ENCODE results near the gene CA10.
A peak's percentile ranks its signal among the peaks of the same experiment; 100 is the strongest.

Gene CA10

DNA sequence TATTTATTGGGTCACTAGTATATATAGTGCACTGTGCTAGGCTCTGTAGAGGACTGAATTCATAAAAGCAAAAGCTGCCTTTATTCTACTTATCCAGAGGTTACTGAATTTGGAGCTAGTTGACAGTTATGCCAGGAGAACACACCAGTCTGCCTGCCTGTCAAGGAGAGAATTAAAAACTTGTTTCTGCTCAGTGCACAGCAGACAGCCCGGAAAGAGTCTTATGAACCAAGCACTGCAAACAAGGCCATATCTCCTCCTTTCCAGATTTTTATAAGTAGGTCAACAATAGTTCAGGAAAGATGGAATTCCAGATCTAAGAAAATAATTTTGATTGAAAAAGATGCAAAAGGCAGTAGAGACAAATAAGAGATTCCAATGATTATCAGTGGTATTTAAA is 267.8 kb downstream of the CA10 start:
- TF ChIP-seq, protein P1, sequence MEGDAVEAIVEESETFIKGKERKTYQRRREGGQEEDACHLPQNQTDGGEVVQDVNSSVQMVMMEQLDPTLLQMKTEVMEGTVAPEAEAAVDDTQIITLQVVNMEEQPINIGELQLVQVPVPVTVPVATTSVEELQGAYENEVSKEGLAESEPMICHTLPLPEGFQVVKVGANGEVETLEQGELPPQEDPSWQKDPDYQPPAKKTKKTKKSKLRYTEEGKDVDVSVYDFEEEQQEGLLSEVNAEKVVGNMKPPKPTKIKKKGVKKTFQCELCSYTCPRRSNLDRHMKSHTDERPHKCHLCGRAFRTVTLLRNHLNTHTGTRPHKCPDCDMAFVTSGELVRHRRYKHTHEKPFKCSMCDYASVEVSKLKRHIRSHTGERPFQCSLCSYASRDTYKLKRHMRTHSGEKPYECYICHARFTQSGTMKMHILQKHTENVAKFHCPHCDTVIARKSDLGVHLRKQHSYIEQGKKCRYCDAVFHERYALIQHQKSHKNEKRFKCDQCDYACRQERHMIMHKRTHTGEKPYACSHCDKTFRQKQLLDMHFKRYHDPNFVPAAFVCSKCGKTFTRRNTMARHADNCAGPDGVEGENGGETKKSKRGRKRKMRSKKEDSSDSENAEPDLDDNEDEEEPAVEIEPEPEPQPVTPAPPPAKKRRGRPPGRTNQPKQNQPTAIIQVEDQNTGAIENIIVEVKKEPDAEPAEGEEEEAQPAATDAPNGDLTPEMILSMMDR (conservative IDR thresholded peaks at IDR 0.05): no peak
- no peak overlapping the region for H3K27ac ChIP-seq

DNA sequence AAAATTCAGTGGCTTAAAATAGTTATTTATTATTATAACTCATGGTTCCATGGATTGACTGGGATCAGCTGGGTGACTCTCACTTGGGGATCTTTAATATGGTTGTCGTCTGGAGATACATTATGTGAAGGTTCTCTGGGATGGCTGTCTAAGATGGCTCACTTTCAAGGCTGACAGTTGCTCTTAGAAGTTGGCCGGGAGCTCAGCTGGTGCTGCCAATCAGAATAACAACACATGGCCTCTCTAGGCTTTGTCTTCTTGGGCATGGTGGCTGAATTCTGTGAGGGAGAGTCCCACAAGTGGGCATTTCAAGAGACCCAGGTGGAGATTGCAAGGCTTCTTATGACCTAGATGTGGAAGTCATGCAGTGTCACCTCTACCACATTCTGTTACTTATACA is 269.7 kb downstream of the CA10 start:
- TF ChIP-seq, protein P1 (conservative IDR thresholded peaks at IDR 0.05): no peak

DNA sequence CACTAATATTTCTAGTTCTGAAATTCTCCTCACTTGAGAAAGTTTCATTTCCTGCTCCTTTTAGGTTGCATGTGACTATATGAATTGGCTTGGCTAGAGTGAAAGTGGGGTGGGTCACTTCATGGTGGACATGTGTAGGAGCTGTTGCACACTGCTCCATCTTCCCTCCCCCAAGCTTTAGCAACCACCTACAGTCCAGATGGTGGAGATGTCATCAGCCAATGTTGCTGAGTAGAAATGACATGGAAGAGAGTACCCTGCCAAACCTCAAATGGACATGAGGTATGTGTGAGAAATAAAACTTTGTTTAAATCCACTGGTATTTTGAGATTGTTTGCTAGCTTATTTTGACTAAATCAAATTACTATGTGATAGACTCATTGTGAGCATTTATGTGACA is 281.5 kb downstream of the CA10 start:
- TF ChIP-seq, protein P1 (conservative IDR thresholded peaks at IDR 0.05): no peak
- no peak overlapping the region for H3K27ac ChIP-seq

More for the DNA sequence above, 269.7 kb downstream of the CA10 start:
- H3K27ac ChIP-seq: no peak overlapping the region

DNA sequence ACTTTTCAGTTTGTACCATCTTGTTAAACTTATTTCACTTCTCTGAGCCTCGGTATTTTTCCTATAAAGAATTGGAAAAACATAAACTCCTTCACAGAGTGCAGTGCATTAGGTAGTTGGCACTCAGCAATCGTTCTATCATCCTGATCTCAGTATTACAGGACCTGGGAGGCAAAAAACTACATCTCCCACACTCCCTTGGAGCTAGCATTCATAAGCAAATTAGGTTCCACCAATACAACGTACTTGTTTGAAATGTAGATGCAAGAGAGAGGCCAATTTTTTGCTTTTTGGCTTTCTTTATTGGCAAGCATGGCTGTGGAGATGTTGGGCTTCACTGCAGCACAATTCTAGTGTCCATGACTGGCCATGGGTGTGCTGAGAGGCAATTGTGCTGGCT is 285.2 kb downstream of the CA10 start:
- no peak overlapping the region for H3K27ac ChIP-seq
- TF ChIP-seq, protein P1 (conservative IDR thresholded peaks at IDR 0.05): no peak

DNA sequence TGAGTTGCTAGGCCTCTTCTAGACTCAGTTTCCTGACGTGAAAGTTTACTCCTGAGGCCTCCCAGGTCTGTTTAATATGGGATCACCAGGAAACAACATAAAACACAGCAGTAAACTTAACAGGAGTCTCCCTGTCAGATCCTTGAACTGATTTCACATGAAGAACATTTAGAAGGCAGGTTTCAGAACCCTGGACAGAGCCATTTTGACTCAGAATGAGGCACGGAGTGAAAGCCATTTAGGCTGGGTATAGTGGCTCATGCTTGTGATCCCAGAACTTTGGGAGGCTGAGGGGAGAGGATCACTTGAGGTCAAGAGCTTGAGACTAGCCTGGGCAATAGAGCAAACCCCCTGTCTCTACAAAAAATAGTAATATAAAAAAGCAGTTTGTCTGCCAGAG is 289.1 kb downstream of the CA10 start:
- H3K27ac ChIP-seq: no peak overlapping the region
- TF ChIP-seq, protein P1 (conservative IDR thresholded peaks at IDR 0.05): no peak

DNA sequence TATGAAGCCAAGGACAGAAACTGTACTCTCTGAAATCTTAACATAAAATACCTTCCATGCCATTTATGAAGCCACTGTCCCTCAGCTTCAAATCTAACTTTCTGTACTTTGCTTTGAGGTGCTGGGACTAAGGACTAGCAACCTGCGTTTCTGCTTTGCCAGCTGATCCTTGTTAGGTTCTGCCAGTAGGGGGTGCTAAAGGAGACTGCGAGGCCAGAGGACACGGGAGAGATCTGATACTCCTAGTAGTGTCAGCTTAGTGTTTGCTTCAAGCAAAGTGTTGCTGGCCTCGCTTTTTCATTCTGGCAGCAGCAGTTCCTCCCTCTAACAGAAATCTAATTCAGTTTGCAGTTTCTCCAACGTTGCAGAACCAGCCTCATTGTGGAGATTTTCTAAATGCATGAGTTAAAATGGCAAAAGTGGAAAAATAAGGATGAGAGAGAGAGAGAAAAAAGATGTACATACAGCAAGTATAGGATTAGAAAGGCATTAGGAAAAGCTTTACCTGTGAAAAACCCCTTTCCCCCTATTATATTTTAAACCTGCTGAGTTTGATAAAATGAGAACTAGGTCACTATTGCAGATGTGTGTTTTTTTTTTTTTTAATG is 297.5 kb downstream of the CA10 start:
- no peak overlapping the region for H3K27ac ChIP-seq
- TF ChIP-seq, protein P1 (conservative IDR thresholded peaks at IDR 0.05): peak; percentile 90

DNA sequence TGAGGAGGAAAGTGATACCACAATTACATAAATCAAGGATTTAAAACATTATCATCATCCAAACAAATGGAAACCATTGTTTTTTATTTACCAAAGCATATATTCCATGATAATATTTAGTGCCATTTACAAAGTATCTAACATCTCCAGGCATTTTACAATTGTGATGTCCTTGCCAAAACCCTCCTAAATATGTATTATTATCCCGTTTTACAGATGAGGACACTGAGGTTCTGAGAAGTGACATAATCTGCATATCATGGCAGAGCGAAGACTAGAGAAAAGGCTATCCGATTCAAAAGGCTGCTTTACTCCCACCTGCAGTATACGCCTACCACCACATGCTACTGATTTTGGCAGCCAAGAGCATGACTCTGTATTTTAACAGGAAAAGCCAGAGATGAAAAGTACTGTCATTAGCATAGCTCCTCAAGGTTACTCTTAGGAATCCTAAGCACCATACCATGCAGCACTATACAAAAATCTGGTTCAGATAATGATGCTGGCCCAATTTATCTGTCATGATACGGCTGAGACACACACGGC is 301.4 kb downstream of the CA10 start:
- TF ChIP-seq, protein P1 (conservative IDR thresholded peaks at IDR 0.05): peak; percentile 62
- no peak overlapping the region for H3K27ac ChIP-seq

Data from VCaP (cell line).